ENCODE results near the gene PDIA3.

DNA sequence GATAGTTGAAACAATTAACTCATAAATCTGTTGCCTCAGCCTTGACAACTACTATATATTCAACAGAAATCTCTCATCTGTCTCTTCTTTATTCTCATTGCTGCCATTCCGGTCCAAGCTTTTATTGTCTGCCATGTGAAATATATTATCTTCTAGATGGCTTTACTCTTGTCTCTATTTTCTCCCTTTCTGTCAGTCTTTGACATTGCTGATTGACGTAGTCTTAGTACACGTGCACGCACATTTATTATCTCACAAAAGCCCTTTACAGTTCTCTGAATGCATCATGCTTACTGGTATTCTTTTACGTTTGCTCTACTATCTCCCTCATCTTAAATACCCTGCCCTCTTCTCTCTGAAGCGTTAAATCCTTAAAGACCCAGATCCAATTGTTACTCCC lies 5.6 kb downstream of the PDIA3 start:
- TF ChIP-seq, protein P1, sequence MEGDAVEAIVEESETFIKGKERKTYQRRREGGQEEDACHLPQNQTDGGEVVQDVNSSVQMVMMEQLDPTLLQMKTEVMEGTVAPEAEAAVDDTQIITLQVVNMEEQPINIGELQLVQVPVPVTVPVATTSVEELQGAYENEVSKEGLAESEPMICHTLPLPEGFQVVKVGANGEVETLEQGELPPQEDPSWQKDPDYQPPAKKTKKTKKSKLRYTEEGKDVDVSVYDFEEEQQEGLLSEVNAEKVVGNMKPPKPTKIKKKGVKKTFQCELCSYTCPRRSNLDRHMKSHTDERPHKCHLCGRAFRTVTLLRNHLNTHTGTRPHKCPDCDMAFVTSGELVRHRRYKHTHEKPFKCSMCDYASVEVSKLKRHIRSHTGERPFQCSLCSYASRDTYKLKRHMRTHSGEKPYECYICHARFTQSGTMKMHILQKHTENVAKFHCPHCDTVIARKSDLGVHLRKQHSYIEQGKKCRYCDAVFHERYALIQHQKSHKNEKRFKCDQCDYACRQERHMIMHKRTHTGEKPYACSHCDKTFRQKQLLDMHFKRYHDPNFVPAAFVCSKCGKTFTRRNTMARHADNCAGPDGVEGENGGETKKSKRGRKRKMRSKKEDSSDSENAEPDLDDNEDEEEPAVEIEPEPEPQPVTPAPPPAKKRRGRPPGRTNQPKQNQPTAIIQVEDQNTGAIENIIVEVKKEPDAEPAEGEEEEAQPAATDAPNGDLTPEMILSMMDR (conservative IDR thresholded peaks at IDR 0.05 in 1 of 2, IDR thresholded peaks at IDR 0.05 in 1 of 2; ENCODE audit: extremely low read depth in 1 of 2, insufficient read depth in 1 of 2, low read depth in 1 of 2, low read length in 2 of 2): no peak
- no peak for TF ChIP-seq EZH2 (IDR thresholded peaks at IDR 0.05; ENCODE audit: borderline replicate concordance, low read length)
